NCI-H748 treated with DMSO at 0.1 percent for 48 hours (cell line): ENCODE results near the gene ISG20L2.
A peak's percentile ranks its signal among the peaks of the same experiment; 100 is the strongest.

Experiments used
- DNase-seq: peaks from one replicate; lab custom pipeline; 2025; lab: John Stamatoyannopoulos, UW

ISG20L2 gene

DNA sequence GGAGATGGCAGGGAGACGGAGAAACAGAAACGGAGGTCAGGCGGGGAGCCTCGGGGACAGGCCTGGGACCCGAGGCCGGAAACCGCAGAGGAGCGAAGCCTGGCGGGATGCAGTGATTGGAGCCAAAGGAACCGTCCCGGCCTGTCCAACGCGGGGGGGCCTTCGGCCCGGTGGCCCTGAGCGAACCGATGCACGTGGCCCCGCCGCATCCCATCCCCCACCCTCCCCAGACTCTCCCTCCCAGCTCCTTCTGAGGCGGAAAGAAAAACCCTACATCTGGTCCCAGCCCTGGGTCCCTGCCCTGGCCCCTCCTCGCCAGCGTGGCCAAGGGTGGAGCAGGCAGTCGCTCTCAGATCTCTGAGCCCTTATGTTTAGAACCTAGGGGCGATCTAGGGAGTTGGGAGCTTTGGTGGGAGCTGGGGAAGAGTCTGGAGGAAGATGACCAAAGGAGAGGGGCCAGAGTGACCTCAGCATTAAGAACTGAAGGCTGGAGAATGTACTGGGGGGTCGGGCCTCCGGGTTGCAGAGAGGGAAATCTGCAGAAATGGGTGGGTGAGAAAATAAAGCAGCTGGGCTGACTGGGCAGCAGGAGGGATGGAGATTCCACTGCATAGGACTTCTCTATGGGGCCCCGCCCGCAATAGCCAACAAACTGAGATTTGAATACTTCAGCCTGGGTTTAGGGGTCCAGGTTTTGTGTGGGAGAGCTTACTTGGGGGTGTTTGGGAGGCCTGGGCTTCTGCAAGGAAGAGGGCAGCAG lies 21.7 kb downstream of the ISG20L2 start:
- DNase-seq, result no peak

DNA sequence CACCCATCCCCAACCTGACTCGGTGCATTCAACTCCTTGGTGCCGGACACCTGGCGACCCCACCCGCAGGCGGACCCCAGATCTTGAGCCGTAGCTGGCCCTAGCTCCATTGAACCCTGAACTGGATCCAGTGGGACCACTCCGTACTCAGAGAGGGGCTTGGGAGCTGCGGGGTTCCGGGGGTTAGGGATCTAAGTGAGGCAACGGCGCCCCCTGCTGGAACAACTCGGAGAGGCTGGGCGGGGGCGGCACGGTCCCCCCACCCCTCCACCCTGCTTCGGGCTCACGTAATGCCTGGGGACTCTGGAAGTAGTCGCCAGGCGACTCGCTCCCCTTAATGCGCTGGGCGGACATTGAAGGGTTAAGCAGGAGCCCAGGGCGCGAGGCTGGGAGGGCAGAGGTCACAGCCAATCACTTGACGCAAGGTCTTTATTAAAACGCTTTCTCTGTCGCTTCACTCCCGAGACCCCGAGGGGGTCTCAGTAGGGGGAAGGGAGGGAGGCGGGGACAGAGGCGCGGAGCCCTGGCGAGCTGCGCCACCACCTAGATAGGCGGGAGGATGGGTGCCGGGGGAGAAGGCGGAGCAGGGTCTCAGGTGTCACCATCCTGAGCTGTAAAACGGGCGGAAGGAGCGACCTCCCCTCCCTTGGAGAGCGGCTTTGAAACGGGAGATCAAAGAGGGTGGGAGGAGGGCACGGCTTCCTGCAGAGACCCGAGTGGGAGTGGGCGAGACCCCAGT lies 22.5 kb downstream of the ISG20L2 start:
- peak; percentile 28 for DNase-seq

DNA sequence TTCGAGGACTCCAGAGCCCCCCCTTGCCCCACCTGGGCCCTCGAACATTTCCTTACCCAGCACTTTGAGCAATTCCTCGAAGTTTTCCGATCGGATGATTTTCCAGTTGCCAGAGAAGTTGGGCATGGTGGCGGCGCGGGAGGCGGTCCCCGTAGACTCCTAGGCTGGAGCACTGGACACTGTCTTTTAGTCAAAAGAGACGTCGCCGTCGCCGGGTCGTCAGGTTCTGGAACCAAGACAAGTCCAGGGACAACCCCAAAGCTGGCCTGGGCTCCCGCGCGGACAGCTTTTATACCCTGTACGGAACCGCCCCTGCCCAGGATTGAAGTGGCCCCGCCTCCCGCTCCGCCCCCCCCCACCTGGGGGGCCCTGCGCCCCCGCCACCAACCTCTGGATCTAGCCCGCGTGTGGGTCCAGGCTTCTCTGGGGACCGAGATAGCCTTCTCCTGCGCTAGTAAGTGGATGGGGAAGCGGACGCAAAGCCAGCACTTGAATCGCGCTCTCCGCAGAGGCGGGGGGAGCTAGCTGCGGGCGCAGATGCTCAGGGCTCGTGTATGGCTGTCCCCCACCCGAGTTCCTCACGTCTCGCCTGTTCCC lies 23.1 kb downstream of the ISG20L2 start, which contains the start of gene CRABP2:
Gene CRABP2 (minus strand): TSS at position 263 of the 597 bp plus-strand sequence. CDS start 137 bp downstream, at position 126.
- no peak for DNase-seq

DNA sequence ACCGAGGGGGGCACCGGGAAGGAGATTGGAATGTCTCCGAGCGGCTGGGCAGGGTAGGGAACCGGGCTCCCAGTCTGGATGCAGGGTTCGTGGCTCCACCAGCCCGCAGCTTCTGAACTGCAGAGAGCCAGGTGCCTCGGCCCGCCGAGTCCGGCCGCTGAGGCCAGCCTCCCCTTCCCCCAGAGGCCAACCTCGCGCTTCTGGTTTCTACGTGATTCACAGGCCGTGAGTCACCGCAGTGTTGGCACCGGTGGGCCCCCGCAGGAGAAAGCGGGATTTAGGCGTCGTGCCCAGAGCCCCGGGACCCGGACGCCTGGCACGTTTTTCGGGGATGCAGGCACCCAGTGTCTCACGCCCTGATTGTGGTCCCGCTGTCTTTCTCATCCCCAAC lies 23.6 kb downstream of the ISG20L2 start:
- DNase-seq, result no peak

DNA sequence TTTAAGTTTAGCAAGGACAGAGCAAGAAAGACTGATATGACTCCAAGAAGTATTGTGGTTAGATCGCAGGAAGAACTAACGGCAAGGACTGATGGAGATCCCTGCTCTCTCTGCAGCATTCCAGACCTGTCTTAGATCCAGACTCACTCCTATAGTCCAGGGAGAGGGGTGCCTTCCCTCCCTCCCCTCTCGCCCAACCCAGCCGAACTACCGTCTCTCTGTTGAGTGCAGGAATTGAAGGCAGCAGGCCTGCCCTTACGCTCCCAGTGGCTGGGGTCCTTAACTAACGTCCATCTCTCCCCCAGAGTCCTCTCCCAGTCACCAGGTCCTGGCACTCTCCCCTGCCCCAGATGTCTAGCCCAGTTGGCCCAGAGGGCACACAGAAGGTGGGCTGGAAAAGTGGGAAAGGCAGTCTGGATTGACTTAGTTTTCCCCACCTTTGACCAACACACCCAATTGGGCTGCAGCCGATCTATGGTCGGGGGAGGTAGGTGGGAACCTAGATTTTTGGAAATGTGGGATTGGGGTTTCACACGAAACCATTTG lies 24.3 kb downstream of the ISG20L2 start:
- DNase-seq, result no peak

DNA sequence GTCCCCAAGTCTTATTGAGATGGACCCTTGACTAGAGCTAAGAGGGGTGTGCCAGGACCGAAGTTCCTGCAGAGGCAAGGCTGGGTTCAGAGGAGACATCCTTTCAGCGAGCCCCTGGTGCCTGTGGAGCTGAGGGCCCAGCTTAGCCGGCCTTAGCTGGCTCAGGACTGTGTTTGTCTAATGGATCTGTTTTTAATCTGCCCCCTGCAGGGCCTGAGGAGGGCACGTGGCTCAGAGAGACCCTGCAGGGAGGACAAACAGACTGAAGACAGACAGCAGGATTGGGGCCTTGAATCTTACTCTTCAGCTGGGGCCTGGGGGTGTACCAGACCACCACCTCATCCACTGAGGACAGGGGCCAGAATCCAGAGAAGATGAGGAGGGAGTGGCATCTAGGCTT lies 24.8 kb downstream of the ISG20L2 start:
- DNase-seq, result no peak

DNA sequence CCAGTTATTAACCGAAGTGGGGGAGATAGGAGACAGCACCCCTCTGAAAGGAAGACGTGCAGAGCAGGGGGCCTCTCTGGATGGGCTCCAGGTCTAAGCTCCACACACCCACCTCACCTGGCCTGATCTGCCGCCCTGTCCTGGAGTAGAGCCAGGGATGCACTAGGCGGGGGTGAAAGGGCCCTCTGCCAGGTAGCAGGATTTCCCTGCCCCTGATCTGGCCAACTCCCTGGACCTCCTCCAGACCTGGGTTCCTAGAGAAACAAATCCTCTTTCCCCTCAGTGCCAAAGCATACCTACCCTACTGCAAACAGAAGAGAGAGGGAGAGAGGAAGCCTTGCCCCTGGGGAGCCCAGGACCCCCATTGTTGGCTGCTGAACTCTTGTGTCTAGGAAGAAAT lies 25.2 kb downstream of the ISG20L2 start:
- DNase-seq, result no peak

DNA sequence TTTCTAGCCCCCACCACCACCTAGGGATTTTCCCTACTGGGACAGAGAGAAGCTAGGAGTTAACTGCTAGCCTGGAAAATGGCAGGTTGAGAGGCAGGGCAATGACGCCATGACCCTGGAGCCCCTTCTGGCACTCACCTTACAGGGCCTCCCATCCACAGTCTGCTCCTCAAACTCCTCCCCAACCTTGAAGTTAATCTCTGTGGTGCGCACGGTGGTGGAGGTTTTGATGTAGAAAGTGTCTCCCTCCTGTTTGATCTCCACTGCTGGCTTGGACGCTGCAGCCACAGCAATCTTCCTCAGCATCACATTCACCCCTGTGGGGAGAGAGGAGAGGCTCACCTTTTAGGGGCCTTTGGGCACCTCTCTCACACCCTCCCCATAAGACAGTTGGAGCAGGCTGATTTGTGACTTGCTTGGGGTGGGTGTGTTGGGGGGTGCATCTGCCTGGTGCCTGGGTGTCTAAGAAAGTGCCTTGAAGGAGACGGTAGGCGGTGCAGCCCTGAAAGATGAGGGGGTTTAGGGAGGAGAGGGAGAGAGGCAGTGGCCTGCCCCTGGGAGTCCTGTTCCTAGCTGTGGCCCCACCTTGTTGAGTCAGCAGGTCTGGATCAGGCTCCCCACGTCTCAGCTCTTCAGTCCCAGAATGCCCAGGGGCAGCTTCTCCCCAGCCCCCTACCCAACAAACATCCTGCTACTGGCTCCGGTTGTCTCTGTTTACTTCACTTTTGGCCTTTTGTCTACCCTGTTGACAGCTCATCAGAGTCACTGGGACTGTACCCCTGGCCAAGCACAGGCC lies 27.6 kb downstream of the ISG20L2 start:
- DNase-seq, result no peak

DNA sequence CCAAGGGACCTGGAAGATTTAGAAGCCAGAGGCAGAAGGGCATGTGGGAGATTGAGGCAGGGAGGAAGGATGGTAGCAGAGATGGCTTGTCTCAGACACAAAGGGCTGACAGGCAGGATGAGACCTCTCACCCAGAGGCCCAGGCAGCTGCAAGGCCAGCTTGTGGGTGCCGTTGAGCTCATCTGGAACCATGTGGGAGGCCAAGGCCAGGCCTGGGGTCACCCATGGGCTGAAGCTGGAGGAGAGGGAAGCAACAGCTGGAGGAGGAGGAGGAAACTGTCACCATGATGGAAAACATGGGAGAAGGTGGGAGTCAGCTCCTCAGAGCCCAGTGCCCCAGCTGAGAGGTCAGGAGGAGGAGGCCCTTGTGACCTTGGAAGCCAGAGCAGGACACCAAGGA lies 29.6 kb downstream of the ISG20L2 start:
- no peak for DNase-seq

DNA sequence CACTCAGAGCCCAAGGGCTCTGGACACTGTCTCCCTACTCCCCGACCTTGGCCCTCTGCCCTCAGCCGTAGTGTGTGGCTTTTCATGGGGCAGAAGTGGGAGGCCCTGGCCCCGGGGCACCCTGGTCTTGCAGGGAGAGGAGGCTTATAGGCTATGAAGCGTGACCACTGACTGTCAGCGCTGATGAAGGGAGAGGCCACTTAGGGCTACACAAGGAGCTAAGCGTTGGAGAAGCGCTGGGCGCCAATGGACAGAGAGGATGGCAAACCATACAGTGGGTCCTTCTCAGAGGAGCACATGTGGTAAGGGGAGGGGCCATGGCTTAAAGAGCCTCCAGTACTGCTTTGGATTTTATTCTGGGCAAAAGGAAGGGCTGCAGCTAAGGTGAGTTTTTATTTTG lies 31.1 kb downstream of the ISG20L2 start:
- no peak for DNase-seq

DNA sequence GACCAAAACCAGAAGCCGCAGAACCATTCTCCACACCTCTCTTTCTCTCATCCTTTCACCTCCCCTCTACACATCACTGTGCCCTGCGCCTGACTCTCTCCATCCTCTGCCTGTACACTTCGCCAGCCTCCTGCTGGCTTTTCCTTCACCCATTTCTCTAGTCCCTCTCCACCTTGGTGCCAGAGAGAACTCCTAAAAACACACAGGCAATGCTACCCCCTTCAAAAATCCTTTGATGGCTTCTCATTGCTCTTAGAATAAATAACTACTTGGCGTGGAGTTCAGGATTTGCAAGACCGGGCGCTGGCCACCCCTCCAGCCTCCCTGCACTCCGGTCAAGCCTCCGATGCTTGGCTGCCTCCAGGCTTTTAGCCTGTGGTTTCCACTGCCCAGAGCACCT lies 31.8 kb downstream of the ISG20L2 start:
- no peak for DNase-seq

DNA sequence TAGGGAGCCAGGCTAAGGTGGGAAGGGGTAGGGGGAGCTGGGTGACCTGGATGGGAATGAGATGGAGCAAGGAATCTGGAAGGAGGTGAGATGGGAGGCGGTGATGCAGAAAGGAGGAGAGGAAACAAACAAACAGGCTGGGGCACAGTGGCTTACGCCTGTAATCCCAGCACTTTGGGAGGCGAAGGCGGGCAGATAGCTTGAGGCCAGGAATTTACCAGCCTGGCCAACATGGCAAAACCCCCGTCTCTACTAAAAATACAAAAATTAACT lies 33.9 kb downstream of the ISG20L2 start:
- DNase-seq, result no peak

DNA sequence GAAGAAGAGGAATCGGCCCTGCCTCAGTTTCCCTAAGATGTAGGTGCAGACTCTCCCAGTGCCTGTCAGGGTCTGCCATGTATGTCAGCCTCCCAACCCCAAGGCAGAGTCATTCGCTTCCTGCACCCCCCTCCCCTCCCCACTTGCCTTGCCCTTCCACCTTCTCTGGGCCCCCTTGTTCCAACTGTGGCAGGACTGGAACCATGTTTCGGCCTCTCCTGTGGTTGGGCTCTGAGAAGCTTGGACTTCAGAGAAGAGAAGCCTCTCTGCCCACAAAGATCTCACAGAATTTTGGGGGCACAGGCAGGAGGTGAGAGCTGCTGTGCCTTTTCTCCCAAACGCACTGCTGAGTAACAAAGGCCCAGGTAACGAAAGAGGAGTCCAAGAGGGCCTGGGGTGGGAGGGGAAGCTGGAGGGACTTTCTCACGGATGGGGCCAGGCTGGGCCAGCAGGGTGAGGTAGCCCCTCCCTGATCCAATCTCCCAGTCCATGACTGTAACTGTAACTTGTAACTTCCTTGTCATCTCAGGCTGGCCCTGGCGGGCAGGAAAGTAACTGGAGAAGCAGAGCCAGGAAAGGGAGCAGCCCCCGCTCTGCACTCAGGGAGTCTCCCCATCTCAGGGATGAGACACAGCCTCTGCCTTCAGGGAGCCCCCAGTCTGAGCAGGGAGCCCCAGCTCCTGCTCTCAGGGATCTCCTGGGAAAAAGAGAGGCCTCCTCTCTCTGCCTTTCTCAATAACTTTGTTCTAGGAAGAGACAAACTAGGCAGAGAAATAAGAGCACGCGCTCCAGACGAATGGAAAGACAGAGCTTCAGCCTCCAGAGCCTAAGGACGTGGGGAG lies 34.5 kb downstream of the ISG20L2 start:
- no peak for DNase-seq

DNA sequence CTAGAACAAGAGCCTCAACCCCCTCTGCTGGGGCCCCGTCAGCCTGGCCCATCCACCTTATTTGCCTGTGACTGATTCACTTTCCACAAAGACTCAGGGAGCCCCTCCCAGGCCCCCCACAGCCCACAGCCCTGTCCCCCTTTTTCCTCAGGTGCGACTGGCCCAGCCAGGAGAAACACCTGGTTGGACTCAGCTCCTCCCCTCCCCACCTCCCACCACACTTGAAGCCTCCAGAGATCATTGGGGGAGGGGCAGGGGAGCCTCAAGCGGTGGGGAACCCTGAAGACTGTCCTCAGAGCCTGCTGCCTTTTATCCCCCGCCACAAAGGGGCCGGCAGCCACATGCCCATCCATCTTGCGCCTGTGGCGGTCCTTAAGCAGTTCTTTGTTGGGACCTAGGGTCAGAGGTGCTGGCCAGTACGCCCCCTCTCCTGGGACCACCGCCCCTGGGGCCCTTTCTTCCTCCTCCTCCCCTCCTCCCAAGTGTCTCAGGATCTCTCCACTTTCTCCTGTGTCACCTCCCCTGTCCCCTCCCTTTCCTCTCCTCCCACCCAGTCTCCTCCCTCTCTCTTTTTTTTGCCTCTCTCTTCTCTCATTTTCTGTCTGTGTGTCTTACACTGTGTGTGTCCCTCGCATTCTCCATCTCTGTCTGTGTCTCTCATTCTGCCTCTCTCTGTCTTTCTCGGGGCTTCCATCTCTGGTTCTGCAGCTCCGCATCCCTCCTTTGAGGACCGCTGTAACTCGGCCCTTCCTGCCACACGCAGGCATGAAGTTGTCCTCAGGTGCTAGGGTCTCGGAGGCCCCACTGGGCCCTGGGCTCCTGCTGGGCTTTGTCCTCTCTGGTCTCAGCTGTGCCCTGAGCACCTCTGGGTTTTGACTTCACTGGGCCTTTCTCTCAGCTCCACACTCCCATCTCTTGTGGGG lies 35.4 kb downstream of the ISG20L2 start:
- peak; percentile 10 for DNase-seq

DNA sequence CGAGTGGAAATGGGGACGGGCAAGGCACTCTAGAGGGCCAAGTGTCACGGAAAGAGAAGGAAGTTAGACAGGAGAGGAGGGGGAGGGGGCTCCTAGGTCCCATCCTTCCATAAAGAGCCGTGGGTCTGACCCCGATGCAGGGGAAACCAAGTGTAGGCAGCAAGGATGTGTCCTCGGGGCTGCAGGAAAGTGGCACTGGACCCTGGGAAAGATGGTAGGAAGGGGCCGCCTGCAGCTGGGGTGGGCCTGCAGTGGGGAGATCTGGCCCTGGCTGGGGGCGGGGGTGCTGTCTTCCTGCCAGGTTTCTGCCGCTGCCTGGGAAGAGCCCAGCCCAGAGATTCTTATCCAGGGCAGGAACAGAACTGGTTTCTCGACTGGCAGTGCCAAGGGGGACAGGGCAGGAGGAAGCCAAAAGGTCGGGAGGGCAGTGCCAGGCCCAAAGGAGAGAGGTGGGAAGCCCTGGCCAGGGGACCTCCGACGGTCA lies 36.1 kb downstream of the ISG20L2 start:
- no peak for DNase-seq

DNA sequence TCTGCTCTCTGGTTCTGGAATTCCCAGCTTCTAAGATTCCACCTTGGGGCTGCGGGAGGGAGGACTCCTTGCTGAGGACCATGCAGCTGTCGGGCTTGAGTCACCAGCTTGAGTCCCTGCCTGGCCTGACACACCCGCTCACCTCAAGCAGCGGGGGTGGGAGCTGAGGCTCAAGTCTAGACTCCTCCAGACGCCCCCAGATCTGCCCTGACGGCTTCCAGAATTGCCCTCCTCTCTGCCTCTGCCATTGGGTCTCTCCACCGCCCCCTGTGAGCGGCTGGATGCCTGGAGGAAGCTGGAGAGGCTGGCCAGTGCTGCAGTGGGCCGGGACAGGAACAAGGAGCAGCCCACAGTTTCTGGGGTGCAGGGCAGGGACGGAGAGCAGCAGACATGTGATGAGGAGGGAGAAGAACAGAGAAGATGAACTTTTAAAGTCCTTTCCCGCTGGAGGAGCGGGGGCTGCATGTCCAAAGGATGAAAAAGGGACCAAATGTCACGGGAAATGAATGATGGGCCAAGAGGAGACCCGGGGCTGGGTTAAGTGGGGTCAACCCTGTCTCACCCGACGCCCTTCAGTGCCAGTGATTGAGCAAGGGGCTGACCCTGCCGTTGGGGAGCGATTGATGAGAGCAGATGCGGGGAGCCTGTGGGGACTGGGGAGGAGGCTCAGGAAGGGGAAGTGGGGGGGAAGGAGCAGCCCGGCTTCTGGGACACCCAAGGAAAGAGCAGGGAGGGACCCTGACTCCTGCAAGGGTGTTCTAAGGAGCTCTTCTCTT lies 36.7 kb downstream of the ISG20L2 start:
- no peak for DNase-seq

DNA sequence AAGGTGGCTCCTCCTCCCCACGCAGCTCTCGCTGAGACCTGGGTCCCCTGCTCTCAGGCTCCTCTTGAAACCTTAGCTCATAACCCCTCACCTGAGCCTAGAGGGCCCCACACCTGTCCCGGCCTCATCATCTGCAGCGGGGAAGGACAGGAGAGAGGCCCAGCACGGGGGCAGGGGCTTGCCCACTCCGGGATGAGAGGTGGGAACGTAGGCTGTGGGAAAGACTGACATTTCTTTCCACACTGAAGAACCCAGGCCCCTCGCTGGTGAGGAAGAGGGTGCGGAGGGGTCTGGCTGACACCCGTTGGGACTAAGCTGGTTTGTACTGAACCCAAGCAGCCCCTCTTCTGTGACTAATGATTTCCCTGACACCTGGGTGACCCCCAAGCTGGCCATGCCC lies 37.4 kb downstream of the ISG20L2 start:
- DNase-seq, result no peak

DNA sequence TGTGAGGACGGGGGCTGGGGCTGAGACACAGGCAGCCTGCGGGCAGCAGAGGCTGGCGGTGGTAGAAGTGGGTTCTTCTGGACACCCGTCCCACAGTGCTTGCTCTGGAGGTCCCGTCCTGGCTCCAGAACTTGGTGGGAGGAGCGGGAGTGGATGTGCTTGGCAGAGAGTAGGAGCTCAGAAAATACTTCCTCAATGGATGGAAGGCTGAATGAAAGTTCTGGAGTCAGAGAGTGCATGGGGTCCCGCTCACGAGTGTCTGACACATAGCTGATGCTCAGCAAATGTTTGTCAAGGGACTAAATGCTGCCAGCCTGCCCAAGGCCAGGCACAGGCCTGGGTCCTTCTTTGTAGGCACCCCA lies 37.9 kb downstream of the ISG20L2 start:
- DNase-seq, result no peak

DNA sequence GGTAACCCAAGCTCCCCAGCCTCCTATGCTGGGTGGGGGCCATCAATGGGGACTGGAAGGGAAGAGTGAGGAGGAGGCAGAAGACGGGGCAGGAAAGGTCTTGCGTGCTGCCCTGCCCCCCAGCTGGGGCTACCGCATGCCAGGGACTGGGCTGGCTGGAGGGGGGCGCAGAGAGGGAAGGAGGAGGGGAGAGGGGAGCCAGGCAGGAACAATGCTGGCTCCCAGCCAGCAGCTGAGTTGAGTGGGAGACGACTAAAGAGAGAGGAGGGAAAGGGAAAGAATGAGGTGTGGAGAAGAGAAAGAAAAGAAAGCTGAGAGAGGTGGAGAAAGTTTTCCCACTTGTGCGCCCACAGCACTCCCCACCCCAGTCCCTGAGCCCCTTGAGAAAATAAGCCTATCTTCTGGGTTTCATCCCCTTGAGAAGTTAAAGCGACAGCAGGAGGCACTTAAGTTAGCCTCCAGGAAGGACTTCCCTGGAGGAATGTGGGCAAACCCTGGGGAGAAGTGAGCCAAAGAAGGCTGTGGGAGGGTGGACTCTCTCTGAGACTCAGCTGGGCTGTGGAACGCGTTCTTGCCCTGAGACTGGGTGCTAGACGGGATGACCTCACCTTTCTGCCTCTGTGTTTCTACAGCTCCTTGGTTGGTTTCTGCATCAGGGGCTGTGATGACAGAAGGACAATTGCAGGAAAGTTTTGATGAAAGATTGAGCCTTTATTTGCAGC lies 38.5 kb downstream of the ISG20L2 start:
- no peak for DNase-seq
